Measurements from ENCODE around the gene LSAMP.

The LSAMP gene

DNA sequence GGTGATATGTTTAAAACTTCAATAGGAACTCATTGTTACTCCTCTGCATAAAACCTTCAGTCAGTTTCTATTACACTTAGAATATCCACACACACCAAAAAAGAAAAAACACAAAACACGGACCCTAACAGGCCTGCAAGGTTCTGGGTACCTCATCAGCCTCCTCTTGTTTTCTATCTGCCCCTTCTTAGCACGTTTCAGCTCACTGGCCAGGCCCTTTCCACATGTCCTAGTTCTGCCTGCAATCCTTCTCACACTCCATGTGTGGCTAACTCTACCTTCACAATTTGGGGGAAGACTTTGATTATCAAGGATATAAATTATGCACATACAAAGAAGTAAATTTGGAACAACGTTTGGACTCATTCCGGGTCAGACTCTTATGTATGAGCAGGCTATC is 376.3 kb downstream of the LSAMP start:
- FAIRE-seq (no peak), DNase-seq (ENCODE audit: insufficient read length, low spot score) (no peak)

DNA sequence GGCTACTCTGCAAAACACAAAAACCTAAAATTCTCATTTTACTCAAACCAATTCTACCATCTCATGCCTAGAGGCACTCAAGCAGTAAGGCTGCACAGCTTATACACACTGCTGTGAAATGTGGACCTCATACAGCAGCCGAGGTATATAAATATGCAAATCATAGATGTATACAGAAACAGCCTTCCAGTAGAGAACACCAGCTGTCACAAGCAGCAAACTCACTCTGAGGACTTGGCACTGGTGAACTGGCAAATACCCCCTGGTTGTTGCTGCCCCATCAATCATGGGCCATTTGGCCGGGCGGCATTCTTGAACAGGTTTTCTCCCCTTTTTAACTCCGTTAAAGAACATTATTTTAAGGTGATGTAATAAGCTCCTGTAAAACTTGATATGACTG is 378.0 kb downstream of the LSAMP start:
- DNase-seq (ENCODE audit: insufficient read length, low spot score) (no peak), FAIRE-seq (no peak)

DNA sequence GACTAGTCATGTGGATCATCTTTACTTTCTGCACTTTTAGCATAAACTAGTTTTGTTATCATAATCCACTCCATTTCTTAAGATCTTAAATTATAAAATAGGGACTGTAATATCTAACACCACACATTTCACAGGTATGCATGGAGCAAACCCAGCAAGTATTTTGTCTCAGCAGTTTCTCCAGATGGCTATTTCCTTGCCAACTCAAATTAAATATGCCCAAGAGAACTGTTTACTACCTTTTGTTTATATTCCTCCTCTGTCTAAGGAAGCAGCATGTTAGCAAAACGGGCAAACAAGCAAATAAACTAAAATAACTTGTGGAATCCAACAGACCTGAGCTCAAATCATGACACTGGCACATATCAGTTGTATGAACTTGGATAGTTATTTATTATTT is 379.8 kb downstream of the LSAMP start:
- FAIRE-seq (no peak), DNase-seq (ENCODE audit: insufficient read length, low spot score) (no peak)

DNA sequence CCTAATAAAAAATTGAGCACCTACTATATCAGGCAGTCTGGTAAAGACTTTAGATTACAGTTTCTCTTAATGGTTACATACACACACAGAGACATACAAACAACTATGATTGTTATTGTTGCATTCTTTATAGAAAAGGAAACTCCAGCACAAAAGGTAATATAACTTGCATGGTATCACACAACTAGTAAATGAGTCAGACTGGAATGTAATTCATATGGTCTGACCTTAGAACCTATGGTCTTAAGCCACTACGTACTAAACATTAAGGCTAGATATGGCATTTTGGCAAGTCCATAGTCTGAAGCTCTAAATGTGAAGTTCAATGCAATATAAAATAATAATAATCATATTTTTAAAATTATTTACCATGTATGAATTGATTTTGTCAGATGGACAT is 380.6 kb downstream of the LSAMP start:
- no peak for DNase-seq (ENCODE audit: insufficient read length, low spot score)
- FAIRE-seq: no peak

DNA sequence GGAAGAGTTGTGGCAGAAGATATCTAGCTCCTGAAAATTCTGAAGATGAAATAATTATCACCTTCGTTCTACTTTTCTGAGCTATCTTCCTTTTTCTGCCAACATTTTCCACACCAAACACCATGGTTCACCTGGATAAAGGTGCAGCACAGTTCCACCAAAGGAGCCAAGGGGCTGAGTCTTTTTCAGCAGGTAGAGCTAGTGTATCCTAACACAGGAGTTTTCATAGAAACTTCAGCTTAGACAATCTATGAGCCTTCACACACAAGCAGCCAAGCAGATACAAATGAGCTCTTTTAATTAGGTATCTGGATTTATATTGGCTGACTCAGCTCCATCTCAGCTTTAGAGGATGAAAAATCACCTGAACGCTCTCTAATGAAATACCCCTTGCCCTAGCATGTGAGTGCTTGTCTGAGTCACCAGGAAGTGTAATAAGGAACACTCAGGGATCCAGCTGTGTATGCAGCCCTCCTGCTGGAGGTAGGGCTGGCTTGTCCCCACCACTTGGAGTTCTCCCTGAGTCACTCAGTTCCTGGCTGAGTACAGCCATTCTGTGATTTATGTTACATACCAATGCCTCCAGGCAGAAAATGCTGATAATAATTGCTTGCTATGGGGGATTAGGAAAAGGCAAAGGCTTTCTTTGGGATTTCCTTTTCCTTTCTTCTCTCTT is 385.7 kb downstream of the LSAMP start:
- DNase-seq (ENCODE audit: insufficient read length, low spot score) (peak; percentile 9), FAIRE-seq (no peak)

DNA sequence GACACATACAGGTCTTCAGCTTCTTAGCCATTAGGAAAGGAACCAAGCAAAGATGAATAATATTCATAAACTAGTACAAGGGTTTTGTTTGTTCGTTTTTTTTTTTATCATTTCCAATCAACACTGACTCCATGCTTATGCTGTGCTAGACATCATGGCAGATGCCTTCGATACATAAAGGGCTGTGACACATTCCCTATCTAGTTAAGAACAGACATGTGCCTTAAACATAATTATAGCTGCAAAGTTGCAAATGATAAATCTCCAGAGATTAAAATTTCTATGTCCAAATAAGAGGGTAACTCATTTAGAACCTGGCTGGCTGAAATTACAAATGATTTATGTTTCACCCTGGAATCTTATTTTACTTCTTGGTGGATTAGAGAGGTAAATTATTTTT is 386.4 kb downstream of the LSAMP start:
- DNase-seq (ENCODE audit: insufficient read length, low spot score) (no peak), FAIRE-seq (no peak)

DNA sequence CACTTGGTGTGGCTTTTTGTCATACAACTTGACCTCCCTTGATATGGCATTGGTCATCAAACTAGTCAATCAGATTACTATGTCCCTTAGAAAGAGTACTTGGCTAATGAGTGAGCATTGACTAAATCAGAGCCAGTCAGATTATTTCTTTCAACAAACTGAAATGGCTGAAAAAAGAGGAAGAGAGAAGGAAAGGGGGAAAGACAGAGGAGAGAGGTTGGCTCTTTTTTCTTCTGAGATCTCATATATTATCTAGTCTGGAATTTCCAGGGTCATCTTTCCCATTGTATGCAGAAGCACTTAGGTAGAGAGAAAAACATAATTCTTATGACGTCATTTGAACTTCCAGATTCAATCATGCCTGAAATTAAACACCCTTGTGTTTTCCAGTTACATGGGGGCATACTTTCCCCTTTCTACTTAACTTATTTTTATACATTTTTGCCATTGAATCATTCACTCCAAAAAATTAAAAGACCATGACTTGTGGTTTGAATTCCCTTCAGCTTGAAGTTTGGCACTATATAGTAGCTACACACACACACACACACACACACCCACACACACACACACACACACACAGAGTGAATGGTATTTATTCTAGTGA is 387.8 kb downstream of the LSAMP start:
- FAIRE-seq (no peak), DNase-seq (ENCODE audit: insufficient read length, low spot score) (no peak)

DNA sequence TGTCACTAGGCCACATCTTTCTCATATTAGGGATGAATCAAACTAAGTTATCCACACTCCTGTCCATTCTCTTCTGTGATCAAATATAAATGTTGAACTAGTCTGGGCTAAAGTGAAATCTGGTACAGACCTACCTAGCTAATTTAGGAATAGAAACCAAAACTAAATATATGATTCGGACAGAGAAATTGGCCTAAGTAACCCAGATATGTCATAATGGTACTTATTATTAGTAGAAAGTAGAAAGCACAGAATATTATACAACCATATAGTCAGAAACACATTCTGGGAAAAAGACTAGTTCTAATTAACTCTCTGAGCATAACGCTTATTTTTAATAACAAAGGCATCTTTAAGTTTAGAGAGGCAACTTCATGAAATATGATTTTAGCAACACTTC is 389.0 kb downstream of the LSAMP start:
- no peak for DNase-seq (ENCODE audit: insufficient read length, low spot score)
- FAIRE-seq: no peak

DNA sequence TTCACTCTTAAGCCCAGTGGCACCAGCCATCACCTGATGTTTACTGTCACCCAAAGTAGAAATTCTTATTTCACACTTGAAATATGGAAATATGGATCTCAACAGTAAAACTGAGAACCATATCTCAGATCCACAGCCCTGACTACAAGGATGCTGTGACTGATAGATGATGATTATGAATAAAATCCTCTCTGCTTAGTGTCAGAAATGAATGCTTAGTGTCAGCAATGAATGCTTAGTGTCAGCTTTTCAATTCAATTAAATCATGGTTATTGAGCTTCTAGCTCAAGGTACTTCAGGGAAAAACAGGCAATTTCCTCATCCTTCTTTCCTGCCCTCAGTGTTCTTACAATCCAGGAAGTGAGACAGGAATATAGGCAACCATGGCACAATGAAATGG is 392.3 kb downstream of the LSAMP start:
- DNase-seq (ENCODE audit: insufficient read length, low spot score) (no peak), FAIRE-seq (no peak)

DNA sequence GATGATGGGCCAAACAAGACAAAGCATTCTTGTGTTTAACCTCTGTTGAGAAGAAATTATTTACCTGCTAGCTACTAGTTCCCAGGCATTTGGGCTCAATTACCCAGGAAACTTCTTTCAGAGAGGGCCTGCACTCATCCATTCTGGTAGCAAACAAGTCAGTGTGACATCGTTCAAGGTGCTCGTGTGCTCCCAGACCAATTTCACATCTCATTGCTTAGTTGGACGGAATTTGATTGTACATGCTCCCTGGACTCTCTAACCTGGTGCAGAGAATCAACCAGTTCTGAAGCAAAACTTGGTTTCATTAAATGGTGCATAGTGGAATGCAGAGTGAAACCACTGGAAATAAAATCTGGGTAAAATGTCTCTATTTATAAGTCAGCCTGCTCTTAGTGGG is 392.7 kb downstream of the LSAMP start:
- FAIRE-seq (no peak), DNase-seq (ENCODE audit: insufficient read length, low spot score) (no peak)

DNA sequence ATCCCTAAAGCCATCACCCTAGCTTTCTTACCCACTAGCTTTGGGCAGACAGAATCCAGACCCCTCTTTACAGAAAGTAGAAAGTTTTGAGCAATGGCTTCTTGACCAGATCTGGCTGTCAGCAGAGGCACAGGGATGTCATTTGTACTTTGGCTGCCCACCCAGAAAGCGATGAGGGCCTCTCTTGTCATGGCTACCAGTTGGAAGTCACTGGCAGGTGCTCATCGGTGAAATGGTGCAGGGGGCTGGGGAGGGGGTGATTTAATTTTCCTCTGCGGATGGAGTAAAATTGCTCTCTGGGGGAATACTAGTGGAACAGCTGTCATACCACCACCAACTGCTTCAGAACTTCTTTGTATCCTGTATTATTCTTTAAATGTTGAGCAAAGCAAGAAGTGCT is 393.7 kb downstream of the LSAMP start:
- DNase-seq (ENCODE audit: insufficient read length, low spot score) (no peak), FAIRE-seq (no peak)

DNA sequence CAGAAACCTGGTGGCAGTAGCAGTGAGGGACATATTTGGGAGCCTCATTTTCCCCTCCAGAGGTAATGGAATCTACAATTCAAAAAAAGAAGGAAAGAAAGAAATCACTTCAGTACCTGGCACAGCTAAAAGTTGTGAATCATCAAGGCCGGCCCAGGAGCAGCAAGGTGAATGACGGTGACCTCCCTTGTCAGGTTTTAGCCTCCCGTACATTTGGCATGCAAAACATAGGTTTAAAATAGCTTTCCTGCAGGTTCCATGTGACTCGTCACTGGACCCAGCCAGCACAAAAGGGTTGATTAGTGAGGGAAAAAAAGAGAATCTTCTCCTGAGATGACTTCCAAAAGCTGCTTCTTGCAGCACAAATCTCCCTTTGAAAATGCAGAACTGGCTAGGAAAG is 394.2 kb downstream of the LSAMP start:
- DNase-seq (ENCODE audit: insufficient read length, low spot score) (no peak), FAIRE-seq (no peak)

DNA sequence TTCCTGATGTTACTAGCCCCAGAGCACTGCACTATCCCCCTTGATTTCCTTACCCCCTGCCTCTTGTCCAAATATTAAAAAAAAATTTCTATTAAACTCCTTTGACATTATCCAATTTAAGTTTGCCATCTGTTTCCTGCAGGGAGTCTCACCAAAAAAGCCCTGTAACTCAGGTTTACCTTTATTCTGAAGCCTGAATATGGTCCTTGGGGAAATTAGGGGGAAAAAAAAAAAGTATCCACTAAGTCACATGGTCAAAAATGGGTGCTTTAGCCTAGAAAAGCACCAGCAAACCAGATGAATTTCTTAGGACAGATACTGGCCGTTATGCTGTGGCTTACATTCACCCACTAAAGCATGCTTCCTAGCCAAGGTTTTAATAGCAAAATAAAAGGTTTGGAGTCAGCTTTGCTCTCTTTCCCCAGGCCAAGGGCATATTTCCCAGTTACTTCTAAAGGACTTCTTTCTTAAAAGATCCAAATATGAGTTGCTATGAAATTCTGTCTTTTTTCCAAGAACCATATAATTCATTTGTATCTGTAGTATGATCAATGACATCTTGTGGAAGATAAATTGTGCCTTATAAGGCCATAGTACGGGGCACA is 394.9 kb downstream of the LSAMP start:
- FAIRE-seq (no peak), DNase-seq (ENCODE audit: insufficient read length, low spot score) (no peak)

DNA sequence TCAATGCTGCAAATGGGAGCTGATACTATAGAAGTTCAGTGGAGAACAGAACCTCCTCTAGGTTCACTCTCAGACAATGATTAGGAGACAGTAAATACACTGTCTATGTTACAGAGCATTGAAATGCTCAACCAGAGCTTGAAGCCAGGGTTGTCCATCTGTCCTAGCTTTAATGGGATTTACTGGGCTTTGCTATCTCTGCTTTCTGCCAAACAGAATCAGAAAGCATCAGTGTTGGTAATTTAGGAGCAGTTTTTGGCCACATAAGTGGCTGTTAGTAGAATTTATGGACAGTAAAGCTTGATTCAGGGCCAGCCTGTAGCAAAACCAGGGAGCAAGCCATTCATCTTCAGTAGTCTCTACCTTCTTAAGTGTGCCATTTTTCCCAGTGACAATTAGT is 396.3 kb downstream of the LSAMP start:
- DNase-seq (ENCODE audit: insufficient read length, low spot score): no peak
- FAIRE-seq: no peak

DNA sequence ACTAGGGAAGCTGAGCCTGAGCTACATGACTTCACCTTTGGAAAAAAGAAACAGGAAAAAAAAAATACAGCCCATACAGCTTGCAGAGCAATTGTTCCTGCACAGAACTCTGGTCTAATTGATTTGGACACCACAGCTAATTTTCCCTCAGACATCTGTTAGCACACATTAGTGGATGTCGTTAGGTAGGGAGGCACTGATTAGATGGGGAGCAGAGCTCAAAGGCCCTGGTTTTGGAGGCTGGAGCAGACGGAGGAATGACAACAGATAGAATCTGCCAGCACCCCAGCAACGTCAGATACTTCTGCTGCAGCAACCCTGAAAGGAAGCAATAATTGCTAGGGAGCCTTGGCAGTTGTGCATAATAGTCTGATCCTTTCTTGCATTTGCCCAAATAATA is 398.9 kb downstream of the LSAMP start:
- DNase-seq (ENCODE audit: insufficient read length, low spot score): no peak
- FAIRE-seq: no peak

DNA sequence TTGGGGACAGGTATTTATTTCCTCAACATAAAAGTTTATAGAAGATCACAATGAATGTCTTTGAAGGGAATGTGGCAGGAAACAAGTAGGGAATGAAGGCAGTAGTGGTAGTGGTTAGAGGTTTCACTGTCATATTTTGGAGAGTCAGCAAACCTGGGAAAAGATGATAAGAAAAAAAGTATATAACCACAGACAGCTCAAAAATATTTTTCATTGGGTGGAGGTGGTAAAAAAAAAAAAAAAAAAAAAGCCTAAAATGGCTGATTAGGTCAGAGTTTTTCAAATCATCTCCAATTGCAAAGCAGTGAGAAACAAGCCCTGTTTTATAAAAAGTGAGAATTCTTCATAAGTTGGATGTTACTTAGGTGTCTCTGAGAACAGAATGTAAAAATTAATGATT is 400.0 kb downstream of the LSAMP start:
- FAIRE-seq: no peak
- no peak for DNase-seq (ENCODE audit: insufficient read length, low spot score)

DNA sequence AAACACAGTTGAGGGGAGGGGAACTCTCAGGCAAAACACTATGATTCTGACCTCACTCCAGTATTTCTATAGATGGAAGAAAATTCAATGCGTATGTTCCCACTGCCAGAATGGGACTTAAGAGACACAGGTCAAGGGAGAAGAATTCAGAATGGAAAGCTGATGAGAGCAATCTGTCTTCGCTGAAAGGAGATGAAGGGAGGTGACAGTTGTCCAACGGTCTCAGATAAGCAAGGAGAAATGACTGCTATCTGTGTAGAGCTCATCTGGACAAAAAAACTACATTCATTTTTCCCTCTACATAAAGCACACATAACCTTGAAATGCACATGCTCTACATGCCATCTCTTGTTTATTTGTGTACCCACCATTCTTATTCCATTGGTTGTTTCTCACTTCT is 405.1 kb downstream of the LSAMP start:
- DNase-seq (ENCODE audit: insufficient read length, low spot score): no peak
- no peak for FAIRE-seq

DNA sequence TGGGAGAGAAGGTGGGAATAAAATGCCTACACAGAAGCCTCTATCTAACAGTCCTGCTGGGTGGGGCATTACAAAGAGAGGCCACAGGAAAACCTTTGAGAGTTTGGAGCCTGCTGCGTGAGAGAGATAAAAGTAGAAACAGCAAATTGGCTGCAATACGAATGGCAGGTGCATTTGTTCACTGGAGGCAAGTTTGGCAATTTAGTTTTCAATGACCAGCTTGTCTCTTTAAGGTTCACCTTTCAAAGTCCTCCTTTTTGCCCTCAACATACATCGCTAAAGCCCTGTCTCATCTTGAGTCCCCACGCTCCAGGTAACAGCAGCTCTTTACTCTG is 405.7 kb downstream of the LSAMP start:
- FAIRE-seq (no peak), DNase-seq (ENCODE audit: insufficient read length, low spot score) (no peak)

DNA sequence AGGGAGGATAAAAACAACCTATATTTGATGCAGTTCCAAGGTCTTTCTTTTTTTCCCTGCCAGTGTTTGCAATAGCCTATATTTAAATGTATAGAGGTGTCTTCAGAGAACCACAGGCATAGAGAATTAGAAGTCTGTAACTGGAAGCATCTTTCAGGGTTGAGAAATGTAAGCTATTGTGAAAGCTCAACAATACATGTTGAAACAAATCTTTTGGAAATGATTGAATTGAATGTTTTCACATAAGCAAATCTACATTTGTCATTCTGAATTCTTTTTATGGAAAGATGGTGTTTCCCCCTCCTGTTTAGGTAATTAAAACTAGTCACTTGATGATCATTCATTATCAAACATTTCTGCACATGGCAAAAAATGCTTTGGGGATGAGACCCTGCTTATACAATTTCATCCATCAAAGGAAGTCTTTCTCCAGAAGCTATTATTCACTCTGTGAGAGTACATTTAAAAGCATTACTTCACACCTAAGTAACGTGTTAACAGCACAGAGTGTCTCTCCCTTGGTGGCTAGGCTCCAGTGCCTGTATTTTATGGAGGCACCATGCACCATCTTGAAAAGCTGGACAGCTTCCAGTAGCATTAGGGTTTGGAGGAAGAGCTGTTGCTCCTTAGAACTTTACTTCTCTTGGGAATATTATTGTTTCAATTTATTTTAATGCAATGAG is 406.2 kb downstream of the LSAMP start:
- no peak for DNase-seq (ENCODE audit: insufficient read length, low spot score)
- no peak for FAIRE-seq

DNA sequence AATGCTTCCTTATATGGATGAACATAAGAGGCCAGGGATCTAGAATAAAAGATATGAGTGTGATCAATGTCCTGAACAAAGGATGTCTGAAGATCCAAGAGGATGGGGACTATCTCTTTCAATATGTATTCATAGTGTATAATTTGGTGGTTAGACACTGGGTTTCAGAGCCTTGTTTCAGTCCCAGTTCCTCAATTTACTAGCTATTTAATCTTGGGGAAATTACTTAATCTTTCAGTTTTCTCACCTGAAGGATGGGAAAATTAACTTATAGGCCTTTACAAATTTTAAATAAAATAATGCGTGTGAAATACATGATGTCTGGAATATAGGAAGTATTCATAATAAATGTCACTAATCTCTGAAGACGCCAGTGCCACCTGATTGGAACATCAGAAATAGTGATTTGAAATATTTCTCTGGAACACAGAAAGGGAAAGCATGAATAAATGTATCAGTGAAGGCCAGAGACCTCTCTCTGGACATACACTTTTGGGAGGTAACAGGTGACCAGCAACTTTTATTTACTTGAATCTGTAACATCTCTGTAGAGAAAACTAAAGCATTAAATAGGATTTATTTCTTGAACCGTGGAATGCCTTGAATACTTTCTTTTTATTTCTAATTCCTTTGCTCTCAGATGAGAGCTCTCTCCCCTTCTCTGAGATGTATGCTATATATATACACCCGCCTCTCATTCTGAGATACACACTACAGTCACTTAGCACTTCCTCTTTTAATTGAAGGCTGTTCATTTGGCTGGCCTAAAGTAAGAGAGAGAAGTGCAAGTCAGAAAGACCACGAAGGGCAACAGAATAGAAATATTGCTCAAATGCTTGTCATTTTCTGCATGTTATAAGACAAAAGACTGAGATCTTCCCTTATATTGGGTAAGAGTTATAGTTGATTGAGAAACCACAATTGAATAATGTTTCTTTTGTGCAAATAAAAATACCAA is 407.1 kb downstream of the LSAMP start:
- DNase-seq (ENCODE audit: insufficient read length, low spot score) (no peak), FAIRE-seq (no peak)

DNA sequence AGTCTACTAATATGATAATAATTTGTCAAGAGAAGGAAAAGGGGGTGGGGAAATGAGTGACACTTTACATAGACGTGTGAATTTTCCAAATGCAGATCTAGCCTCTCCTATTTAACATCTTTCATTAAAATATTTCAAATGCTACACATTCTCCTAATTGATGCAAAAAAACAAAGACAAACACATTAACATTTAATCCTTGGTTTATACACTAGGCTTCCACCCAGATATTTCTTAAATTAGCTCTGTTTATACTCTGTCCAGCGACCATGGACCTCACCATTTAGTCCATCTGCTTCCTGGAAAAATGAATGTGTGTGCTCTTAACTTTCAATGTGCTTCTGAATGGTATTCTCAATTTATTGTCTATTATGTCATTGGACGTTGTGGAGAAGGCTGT is 409.9 kb downstream of the LSAMP start:
- DNase-seq (ENCODE audit: insufficient read length, low spot score) (no peak), FAIRE-seq (no peak)

All from HTR-8/SVneo (cell line).